ENCODE measurements around the gene SLC38A8.

SLC38A8 gene

GRCh38 chr16:84042308-84042878, at the start of gene SLC38A8:
Gene SLC38A8 (minus strand): TSS chr16:84042795. CDS start chr16:84042157, 638 bp downstream.
- no peak for DNase-seq (ENCODE audit: low spot score)

- no peak for DNase-seq (ENCODE audit: low spot score)
Measured at GRCh38 chr16:84091460-84091859, 48.9 kb upstream of the SLC38A8 start.

- DNase-seq (ENCODE audit: low spot score) = no peak
Measured at GRCh38 chr16:84090211-84090610, 47.6 kb upstream of the SLC38A8 start.

- DNase-seq (ENCODE audit: low spot score) = peak; percentile 75
Measured at GRCh38 chr16:84088695-84089395, 46.2 kb upstream of the SLC38A8 start.

GRCh38 chr16:84087466-84088151, 45.0 kb upstream of the SLC38A8 start:
- peak; percentile 42 for DNase-seq (ENCODE audit: low spot score)

- no peak for DNase-seq (ENCODE audit: low spot score)
Measured at GRCh38 chr16:84087001-84087400, 44.4 kb upstream of the SLC38A8 start.

GRCh38 chr16:84086341-84086740, 43.7 kb upstream of the SLC38A8 start:
- no peak for DNase-seq (ENCODE audit: low spot score)

- peak; percentile 19 for DNase-seq (ENCODE audit: low spot score)
Measured at GRCh38 chr16:84085773-84086172, 43.2 kb upstream of the SLC38A8 start.

- DNase-seq (ENCODE audit: low spot score) = no peak
Measured at GRCh38 chr16:84085271-84085667, 42.7 kb upstream of the SLC38A8 start.

- peak; percentile 76 for DNase-seq (ENCODE audit: low spot score)
Measured at GRCh38 chr16:84084570-84085270, 42.1 kb upstream of the SLC38A8 start.

GRCh38 chr16:84082835-84083569, 40.4 kb upstream of the SLC38A8 start:
- no peak for DNase-seq (ENCODE audit: low spot score)

- no peak for DNase-seq (ENCODE audit: low spot score)
Measured at GRCh38 chr16:84082110-84082509, 39.5 kb upstream of the SLC38A8 start.

GRCh38 chr16:84081446-84081989, 38.9 kb upstream of the SLC38A8 start:
- no peak for DNase-seq (ENCODE audit: low spot score)

GRCh38 chr16:84080813-84081212, 38.2 kb upstream of the SLC38A8 start:
- no peak for DNase-seq (ENCODE audit: low spot score)

GRCh38 chr16:84080378-84080777, 37.8 kb upstream of the SLC38A8 start:
- DNase-seq (ENCODE audit: low spot score) = no peak

GRCh38 chr16:84079664-84080063, 37.1 kb upstream of the SLC38A8 start:
- no peak for DNase-seq (ENCODE audit: low spot score)

GRCh38 chr16:84075376-84075775, 32.8 kb upstream of the SLC38A8 start:
- DNase-seq (ENCODE audit: low spot score) = no peak

GRCh38 chr16:84074721-84075120, 32.1 kb upstream of the SLC38A8 start:
- DNase-seq (ENCODE audit: low spot score) = no peak

GRCh38 chr16:84072014-84072413, 29.4 kb upstream of the SLC38A8 start:
- no peak for DNase-seq (ENCODE audit: low spot score)

GRCh38 chr16:84071121-84071520, 28.5 kb upstream of the SLC38A8 start:
- DNase-seq (ENCODE audit: low spot score) = no peak

- no peak for DNase-seq (ENCODE audit: low spot score)
Measured at GRCh38 chr16:84069540-84069939, 26.9 kb upstream of the SLC38A8 start.
